Heart right ventricle (tissue), 16 donors: ENCODE data around the gene EBI3. TPM values are rescaled to one million over a fixed set of nuclear protein-coding genes. Genes with fewer than 3 reads are reported as not detected.

Source experiments
- ATAC-seq, 8 donors: fragments of 200-7000 bp; cut with Tn5 transposase; one replicate each; pipeline ENCODE4 v1.9.1; 2020; ENCODE audit warnings: mild to moderate bottlenecking in 8 of 8, moderate library complexity in 8 of 8, moderate number of reproducible peaks in 1 of 8
- DNase-seq, 2 donors: peaks; one replicate each; pipeline ENCODE4 v3.0.0-alpha.2; 2020
- H3K27ac ChIP-seq, 10 donors: fragments of 200-600 bp; sonication (generic) in 2 of 10; one replicate each; pipeline versions ENCODE4 v1.5.0 to v1.8.0; 2020 to 2022; ENCODE audit warnings: mild to moderate bottlenecking in 3 of 10
- H3K27me3 ChIP-seq, 7 donors: fragments of 200-600 bp; one replicate each; pipeline ENCODE4 v1.8.0; 2021 to 2022; ENCODE audit warnings: mild to moderate bottlenecking in 2 of 7
- H3K36me3 ChIP-seq, 9 donors: fragments of 200-600 bp; sonication (generic) in 1 of 9; one replicate each; pipeline versions ENCODE4 v1.5.0 to v1.8.0; 2020 to 2022; ENCODE audit warnings: mild to moderate bottlenecking in 2 of 9
- H3K4me1 ChIP-seq, 9 donors: fragments of 200-600 bp; sonication (generic) in 1 of 9; one replicate each; pipeline versions ENCODE4 v1.5.0 to v1.8.0; 2020 to 2022; ENCODE audit warnings: mild to moderate bottlenecking in 4 of 9
- H3K4me3 ChIP-seq, 10 donors: fragments of 200-600 bp; sonication (generic) in 2 of 10; one replicate each; pipeline versions ENCODE4 v1.5.0 to v1.8.0; 2020 to 2022; ENCODE audit warnings: mild to moderate bottlenecking in 7 of 10, moderate library complexity in 2 of 10
- H3K9me3 ChIP-seq, 11 donors: fragments of 200-600 bp in 10 of 11; sonication (generic) in 2 of 11; one replicate each; pipeline versions ENCODE4 v1.5.0 to v1.8.0; 2013 to 2022; ENCODE audit warnings: mild to moderate bottlenecking in 2 of 11, control low read depth in 1 of 11, moderate library complexity in 1 of 11
- CTCF ChIP-seq, 9 donors: fragments of 200-600 bp; sonication (generic) in 2 of 9; IDR thresholded peaks; one replicate each; pipeline versions ENCODE4 v1.5.0 to v1.8.0; 2021 to 2022; ENCODE audit warnings: antibody characterized with exemption in 9 of 9, mild to moderate bottlenecking in 5 of 9, moderate library complexity in 1 of 9
- WGBS, 2 donors: extraction: QIAGEN DNeasy Blood & Tissue Kit; methylation state at CpG; one replicate each; pipeline ENCODE4 v1.1.7; 2013; ENCODE audit warnings: inconsistent platforms in 1 of 2; 5-methylcytosine and 5-hydroxymethylcytosine counted together
- intact Hi-C, 10 donors: fragments of 100-400 bp; cut with DNase I; formaldehyde crosslinking; loops; one replicate each; pipeline versions ENCODE4 v1.11.1 to v1.14.2; 2022
- polyA plus RNA-seq, 2 donors: library from polyadenylated mRNA; stranded (reverse); fragments of 200-250 nt; gene quantifications; one replicate each; pipeline ENCODE4 v1.2.3, GENCODE V29; 2013
- total RNA-seq, 10 donors: library from RNA; stranded (reverse); fragmentation: NEBNext Ultra II Directional in 3 of 10; extraction: Animal tissue kit (Norgen Biotek cat#: 25700) in 3 of 10; gene quantifications; one replicate each; pipeline versions ENCODE4 v1.2.1 to v1.2.4, GENCODE V29; 2021 to 2023
- donor health status: Arrhythmogenic right ventricular cardiomyopathy.
- donor health status: ischemic (EF 13 %, LVEDD 7.1; RV severe dilation, severe dysfunction).
- donor health status: healthy with polysubstance abuse.
- donor health status: DM: no; HTN: yes; CAD: no.
- donor health status: DM: no; HTN: no; CAD: no.
- donor health status: ischemic (EF 25% LVEDD 6.9; RV normal size, moderate dysfunction).
- donor health status: ischemic (EF 25% LVEDD 5.7; RV mildly dilated, moderate dysfunction).
- donor health status: healthy.
- donor health status: DM: yes; HTN: yes; CAD: no.
- donor health status: Ischemic cardiomyopathy.
- donor health status: ischemic (EF 35%, LVEDD 5.7; RV mildly dilated, moderate dysfunction).
- donor health status: nonischemic (EF 11% LVEDD 7.7; RV severe dilation, severe dysfunction).
- donor health status: DM: yes; HTN: yes; CAD: no.
- donor health status: PGD.
- donor health status: ischemic (EF 29% LVEDD 5.4; RV normal size, mild dysfunction).
- donor health status: nonischemic (EF 23%, LVEDD 6.1; RV moderate dilation, normal function).

Gene EBI3
- total and polyA plus RNA-seq, 12 donors = 0.49 to 2.4 (median 0.81) TPM; not detected in 4

- Histone ChIP-seq H3K4me1 (peaks cover 0 to 12% (median 7%) of the 10 kb centered on the region in 9 donors), H3K27ac (no peak overlapping the region), H3K4me3 (no peak overlapping the region), H3K36me3 (no peaks in the 10 kb centered on the region), H3K27me3 (peaks cover 16 to 34% (median 29%) of the 10 kb centered on the region in 7 donors), H3K9me3 (no peaks in the 10 kb centered on the region)
- ATAC-seq (no peak), DNase-seq (no peak)
- intact Hi-C loops = loop anchor here in 7 of 10 donors (5.0 to 10.0 kb wide), 3 partner anchors 214 to 537 kb away; partner anchors contain the start of gene EEF2 (in 6 of the 7)
- WGBS, 2 donors = 86 to 92% methylated on average over 4 of the region's 4 CpGs
- TF ChIP-seq CTCF (IDR thresholded peaks at IDR 0.05) = no peak
Observed at GRCh38 chr19:4201798-4202197, 27.5 kb upstream of the EBI3 start.

- TF ChIP-seq CTCF (IDR thresholded peaks at IDR 0.05) = peak in 3 of 9 donors; percentile 8 to 23 (median 10)
- peaks cover 0 to 13% (median 0%) of the 10 kb centered on the region in 7 donors for H3K27me3 ChIP-seq
Observed at GRCh38 chr19:4206818-4207484, 22.4 kb upstream of the EBI3 start.

GRCh38 chr19:4208385-4209094 lies 20.8 kb upstream of the EBI3 start:
- 76 to 81% methylated on average over 13 of the region's 13 CpGs for WGBS, 2 donors
- H3K9me3 ChIP-seq = no peaks in the 10 kb centered on the region
- peaks cover 0 to 8% (median 3%) of the 10 kb centered on the region in 9 donors for H3K4me1 ChIP-seq
- DNase-seq (no peak), ATAC-seq (no peak)
- intact Hi-C loops = loop anchor here in 7 of 10 donors (10.0 kb wide), 2 partner anchors 224 to 544 kb away; partner anchors contain the start of gene EEF2 (in 4 of the 7)
- no peak overlapping the region for H3K4me3 ChIP-seq
- TF ChIP-seq CTCF (IDR thresholded peaks at IDR 0.05) = peak in 6 of 9 donors; percentile 15 to 40 (median 20)
- peaks cover 0 to 18% (median 0%) of the 10 kb centered on the region in 7 donors for H3K27me3 ChIP-seq
- no peak overlapping the region for H3K27ac ChIP-seq
- no peaks in the 10 kb centered on the region for H3K36me3 ChIP-seq

More at GRCh38 chr19:4206818-4207484, 22.4 kb upstream of the EBI3 start:
- 77 to 83% methylated on average over 10 of the region's 10 CpGs for whole genome bisulfite sequencing, 2 donors
- peaks cover 0 to 8% (median 3%) of the 10 kb centered on the region in 9 donors for H3K4me1 ChIP-seq
- no peak overlapping the region for H3K4me3 ChIP-seq
- H3K27ac ChIP-seq = no peak overlapping the region
- H3K9me3 ChIP-seq = no peaks in the 10 kb centered on the region
- intact Hi-C loops = loop anchor here in 8 of 10 donors (2.0 to 10.0 kb wide), 3 partner anchors 220 to 542 kb away; partner anchors contain the start of gene EEF2 (in 4 of the 8)
- no peak for ATAC-seq
- DNase-seq = no peak
- no peaks in the 10 kb centered on the region for H3K36me3 ChIP-seq

- Histone ChIP-seq H3K4me3 (no peak overlapping the region), H3K9me3 (no peaks in the 10 kb centered on the region), H3K27me3 (peaks cover 0 to 18% (median 0%) of the 10 kb centered on the region in 7 donors), H3K4me1 (peaks cover 0 to 2% (median 0%) of the 10 kb centered on the region in 9 donors), H3K36me3 (no peaks in the 10 kb centered on the region), H3K27ac (no peak overlapping the region)
- no peak for DNase-seq
- TF ChIP-seq CTCF (IDR thresholded peaks at IDR 0.05) = no peak
- ATAC-seq = no peak
- intact Hi-C loops = no loop called here
- WGBS, 2 donors = 77% methylated on average over 15 of the region's 15 CpGs
Observed at GRCh38 chr19:4210166-4210731, 19.1 kb upstream of the EBI3 start.
